AG10803 (cell line): ENCODE data around the gene PDE8B.
A peak's percentile ranks its signal among the peaks of the same experiment; 100 is the strongest.

Experiments
- DNase-seq: peaks from one replicate; pipeline ENCODE4 v3.0.0; 2010; ENCODE audit warnings: low read depth
- H3K4me3 ChIP-seq: 2 replicates; pipeline ENCODE4 v1.5.1; 2011; ENCODE audit warnings: mild to moderate bottlenecking, low read length, control low read depth
- CTCF ChIP-seq: conservative IDR thresholded peaks from 2 replicates; pipeline ENCODE4 v1.5.1; 2011; ENCODE audit warnings: mild to moderate bottlenecking, low read length, control low read depth, inconsistent platforms

The PDE8B gene

DNA sequence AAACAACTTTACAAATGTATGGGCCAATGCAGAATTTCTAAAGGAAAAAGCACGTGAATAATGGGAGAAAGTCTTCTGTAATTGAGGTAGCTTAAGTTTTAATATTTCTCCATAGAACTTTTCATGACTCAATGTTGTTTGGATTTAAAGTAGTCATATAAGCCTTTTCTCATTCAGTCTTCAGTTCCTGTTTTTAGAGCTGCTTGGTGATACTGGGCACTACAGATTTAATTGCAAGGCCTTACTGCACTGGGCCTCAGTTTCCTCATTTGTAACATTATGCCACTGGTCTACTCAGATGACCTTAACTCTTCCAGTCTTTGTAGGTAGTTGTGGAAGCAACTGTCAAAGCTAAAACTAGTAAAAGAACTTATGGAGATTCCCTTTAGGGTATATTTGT lies 221.2 kb downstream of the PDE8B start:
- no peak overlapping the region for H3K4me3 ChIP-seq
- TF ChIP-seq CTCF: no peak
- DNase-seq: no peak

DNA sequence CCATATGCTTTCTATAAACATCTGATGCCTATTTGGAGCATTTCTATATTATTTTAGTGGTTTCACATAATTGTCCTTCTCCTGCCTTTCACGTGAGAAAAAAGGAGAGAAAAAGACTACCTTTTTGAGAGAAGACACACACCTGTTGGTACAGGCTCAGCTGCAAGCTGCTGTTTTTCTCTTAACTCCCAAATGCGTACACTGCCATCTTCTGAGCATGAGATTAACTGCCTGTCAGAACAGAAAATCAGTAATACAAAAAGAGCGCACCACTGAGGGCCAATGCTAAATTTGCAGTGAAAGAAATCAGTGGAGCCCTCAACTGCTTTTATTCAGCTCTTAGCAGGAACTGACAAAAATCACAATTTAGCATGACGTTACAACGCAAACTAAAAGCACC lies 226.7 kb downstream of the PDE8B start:
- TF ChIP-seq CTCF: no peak
- no peak for DNase-seq
- no peak overlapping the region for H3K4me3 ChIP-seq

GRCh38 chr5:77438071-77438470 lies 227.6 kb downstream of the PDE8B start:
- no peak for DNase-seq

GRCh38 chr5:77443670-77444069 lies 233.2 kb downstream of the PDE8B start:
- TF ChIP-seq CTCF: no peak
- H3K4me3 ChIP-seq: no peak overlapping the region
- no peak for DNase-seq

More at GRCh38 chr5:77438071-77438470, 227.6 kb downstream of the PDE8B start:
- no peak overlapping the region for H3K4me3 ChIP-seq
- TF ChIP-seq CTCF: no peak

- no peak for TF ChIP-seq CTCF
- DNase-seq: peak; percentile 64
- no peak overlapping the region for H3K4me3 ChIP-seq
Observed at GRCh38 chr5:77444356-77444755, 233.9 kb downstream of the PDE8B start.

DNA sequence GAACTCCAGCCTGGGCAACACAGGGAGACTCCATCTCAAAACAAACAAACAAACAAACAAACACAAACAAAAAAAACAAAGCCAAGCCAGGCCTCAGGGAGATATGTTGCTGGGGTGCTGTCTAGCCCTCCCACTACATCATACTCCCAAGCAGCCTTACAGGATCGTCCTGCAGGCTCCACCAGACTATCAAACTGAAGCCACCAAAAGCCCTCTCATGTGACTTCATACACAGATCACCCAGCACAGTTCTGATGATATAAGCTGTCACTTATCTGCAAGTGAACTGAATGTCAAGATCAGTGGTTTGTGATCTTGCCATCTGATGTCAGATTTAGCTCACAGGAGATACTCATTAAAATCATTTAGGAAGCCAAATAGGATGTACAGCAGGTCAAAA lies 238.4 kb downstream of the PDE8B start:
- no peak for TF ChIP-seq CTCF
- no peak for DNase-seq
- H3K4me3 ChIP-seq: no peak overlapping the region

GRCh38 chr5:77449277-77449676 lies 238.8 kb downstream of the PDE8B start:
- no peak overlapping the region for H3K4me3 ChIP-seq
- no peak for DNase-seq
- TF ChIP-seq CTCF: no peak
